ENCODE data around the gene DNAL4.

DNAL4 gene

GRCh38 chr22:38758276-38758945 is 35.5 kb downstream of the DNAL4 start:
- no peak for DNase-seq (ENCODE audit: low spot score)

- DNase-seq (ENCODE audit: low spot score): no peak
Observed at GRCh38 chr22:38757464-38757757, 36.5 kb downstream of the DNAL4 start.

- DNase-seq (ENCODE audit: low spot score): no peak
Observed at GRCh38 chr22:38756711-38757463, 37.1 kb downstream of the DNAL4 start.

- DNase-seq (ENCODE audit: low spot score): peak; percentile 83
Observed at GRCh38 chr22:38755911-38756532, 37.9 kb downstream of the DNAL4 start, which contains the start of gene SUN2. Gene SUN2 (minus strand): TSS chr22:38755998. CDS start chr22:38752628, 3,370 bp downstream.

- DNase-seq (ENCODE audit: low spot score): peak; percentile 89
Observed at GRCh38 chr22:38755155-38755910, 38.6 kb downstream of the DNAL4 start.

GRCh38 chr22:38754751-38755154 is 39.2 kb downstream of the DNAL4 start:
- DNase-seq (ENCODE audit: low spot score): peak; percentile 24

- no peak for DNase-seq (ENCODE audit: low spot score)
Observed at GRCh38 chr22:38753948-38754750, 39.8 kb downstream of the DNAL4 start.

- no peak for DNase-seq (ENCODE audit: low spot score)
Observed at GRCh38 chr22:38751422-38752346, 42.3 kb downstream of the DNAL4 start.

GRCh38 chr22:38751066-38751421 is 42.9 kb downstream of the DNAL4 start:
- DNase-seq (ENCODE audit: low spot score): no peak

GRCh38 chr22:38750638-38751037 is 43.3 kb downstream of the DNAL4 start:
- DNase-seq (ENCODE audit: low spot score): no peak

- no peak for DNase-seq (ENCODE audit: low spot score)
Observed at GRCh38 chr22:38750104-38750503, 43.8 kb downstream of the DNAL4 start.

- DNase-seq (ENCODE audit: low spot score): no peak
Observed at GRCh38 chr22:38748487-38749136, 45.3 kb downstream of the DNAL4 start.

GRCh38 chr22:38745676-38746460 is 48.1 kb downstream of the DNAL4 start:
- DNase-seq (ENCODE audit: low spot score): no peak

- no peak for DNase-seq (ENCODE audit: low spot score)
Observed at GRCh38 chr22:38744981-38745380, 49.0 kb downstream of the DNAL4 start.

- DNase-seq (ENCODE audit: low spot score): no peak
Observed at GRCh38 chr22:38742176-38742942, 51.6 kb downstream of the DNAL4 start.

- no peak for DNase-seq (ENCODE audit: low spot score)
Observed at GRCh38 chr22:38741576-38741975, 52.4 kb downstream of the DNAL4 start.

- DNase-seq (ENCODE audit: low spot score): no peak
Observed at GRCh38 chr22:38741166-38741565, 52.8 kb downstream of the DNAL4 start.

- no peak for DNase-seq (ENCODE audit: low spot score)
Observed at GRCh38 chr22:38740754-38741153, 53.2 kb downstream of the DNAL4 start.
